HG03439 (cell line): ENCODE results near the gene MOGAT3.
A peak's percentile ranks its signal among the peaks of the same experiment; 100 is the strongest.

Experiments
- ATAC-seq: cut with Tn5 transposase; IDR thresholded peaks from one replicate; pipeline ENCODE4 v1.9.1; 2021; ENCODE audit warnings: mild to moderate bottlenecking, moderate library complexity; ENCODE audit not compliant: unreplicated experiment

The MOGAT3 gene

GRCh38 chr7:101200862-101201599, at the start of gene MOGAT3:
Gene MOGAT3 (minus strand): TSS chr7:101201036. CDS start chr7:101200854, 182 bp downstream.
- ATAC-seq: no peak

GRCh38 chr7:101250324-101250723, 49.5 kb upstream of the MOGAT3 start:
- ATAC-seq: no peak

- no peak for ATAC-seq
These were observed 47.4 kb upstream of the MOGAT3 start for GRCh38 chr7:101248276-101248675.

GRCh38 chr7:101245147-101245668, 44.4 kb upstream of the MOGAT3 start:
- ATAC-seq: no peak

GRCh38 chr7:101244375-101245146, 43.7 kb upstream of the MOGAT3 start, which contains the start of gene FIS1:
Gene FIS1 (minus strand): TSS chr7:101245081. CDS start chr7:101245004, 77 bp downstream.
- peak; percentile 86 for ATAC-seq

- no peak for ATAC-seq
These were observed 43.0 kb upstream of the MOGAT3 start for GRCh38 chr7:101243646-101244374.

- ATAC-seq: no peak
These were observed 40.9 kb upstream of the MOGAT3 start for GRCh38 chr7:101241443-101242349.

GRCh38 chr7:101241015-101241363, 40.2 kb upstream of the MOGAT3 start:
- ATAC-seq: no peak

GRCh38 chr7:101240226-101241014, 39.6 kb upstream of the MOGAT3 start:
- ATAC-seq: no peak

- no peak for ATAC-seq
These were observed 39.0 kb upstream of the MOGAT3 start for GRCh38 chr7:101239951-101240220.

- no peak for ATAC-seq
These were observed 38.5 kb upstream of the MOGAT3 start for GRCh38 chr7:101239191-101239950.

- no peak for ATAC-seq
These were observed 37.7 kb upstream of the MOGAT3 start for GRCh38 chr7:101238226-101239182.

GRCh38 chr7:101237206-101238067, 36.6 kb upstream of the MOGAT3 start, which contains the start of gene CLDN15:
Gene CLDN15 (minus strand): TSS chr7:101237802. CDS start chr7:101237581, 221 bp downstream.
- ATAC-seq: no peak

- no peak for ATAC-seq
These were observed 35.5 kb upstream of the MOGAT3 start for GRCh38 chr7:101236292-101236835.

GRCh38 chr7:101235522-101235921, 34.7 kb upstream of the MOGAT3 start:
- no peak for ATAC-seq

GRCh38 chr7:101235050-101235449, 34.2 kb upstream of the MOGAT3 start:
- no peak for ATAC-seq
